Transverse colon (tissue), 4 donors: ENCODE data around the gene MRPS10. TPM values are rescaled to one million over a fixed set of nuclear protein-coding genes. Genes with fewer than 3 reads are reported as not detected.

Experiments used
- DNase-seq: peaks from one replicate; pipeline ENCODE4 v3.0.0-alpha.2; 2019
- H3K27ac ChIP-seq, 4 donors: fragments of 200-600 bp; sonication (generic); 2 replicates each; pipeline ENCODE4 v1.5.1; 2016 to 2018; ENCODE audit warnings: inconsistent platforms in 4 of 4
- H3K27me3 ChIP-seq: fragments of 200-600 bp; sonication (generic); 2 replicates; pipeline ENCODE4 v1.5.1; 2017; ENCODE audit warnings: inconsistent platforms
- H3K36me3 ChIP-seq, 4 donors: fragments of 200-600 bp; sonication (generic); 2 replicates each; pipeline ENCODE4 v1.5.1; 2017 to 2019; ENCODE audit warnings: inconsistent platforms in 4 of 4
- H3K4me1 ChIP-seq, 4 donors: fragments of 200-600 bp; sonication (generic); 2 replicates each; pipeline ENCODE4 v1.5.1; 2017 to 2020; ENCODE audit warnings: inconsistent platforms in 4 of 4
- H3K4me3 ChIP-seq, 4 donors: fragments of 200-600 bp; sonication (generic); 1 replicate in 1 of 4; 2 replicates in 3 of 4; pipeline versions ENCODE4 v1.5.1 to v1.6.1; 2017 to 2019; ENCODE audit warnings: inconsistent platforms in 4 of 4
- H3K9me3 ChIP-seq, 2 donors: fragments of 200-600 bp; sonication (generic); 2 replicates each; pipeline ENCODE4 v1.5.1; 2017 to 2019; ENCODE audit warnings: inconsistent platforms in 2 of 2
- EP300 ChIP-seq: sonication (generic); formaldehyde crosslinking; IDR thresholded peaks from one replicate; pipeline ENCODE4 v1.6.1; 2017; ENCODE audit warnings: antibody characterized with exemption, low read depth
- POLR2A ChIP-seq: fragments of 450-650 bp; IDR thresholded peaks from one replicate; pipeline ENCODE4 v1.6.1; 2016; ENCODE audit warnings: antibody characterized with exemption, mild to moderate bottlenecking, moderate library complexity
- POLR2AphosphoS5 ChIP-seq, 3 donors: sonication (generic); formaldehyde crosslinking; IDR thresholded peaks; one replicate each; pipeline ENCODE4 v1.6.1; 2016; ENCODE audit warnings: antibody characterized with exemption in 3 of 3
- WGBS, 2 donors: methylation state at CpG; one replicate each; pipeline ENCODE4 v1.1.5; 2018; ENCODE audit warnings: low coverage in 1 of 2; 5-methylcytosine and 5-hydroxymethylcytosine counted together
- in situ Hi-C, 4 donors: fragments of 200-750 bp; cut with MboI; loops; one replicate each; pipeline versions ENCODE4 v1.15.0 to v1.15.1; 2017; ENCODE audit warnings: low sequenced_read_pairs in 3 of 4, low pct_ligation_motif_present in 1 of 4, low pct_unique_long_range_greater_than_20kb in 1 of 4
- intact Hi-C: fragments of 100-400 bp; cut with DNase I; formaldehyde crosslinking; loops from one replicate; pipeline ENCODE4 v1.15.1; 2023; ENCODE audit warnings: low total_unique reads
- total RNA-seq, 4 donors: library from RNA; depleted of rRNA; stranded (reverse); fragments of >200 nt; gene quantifications; one replicate each; pipeline ENCODE4 v1.1.0, GENCODE V29; 2016
- TF ChIP-seq, protein P1 (sequence below), 5 experiments: fragments of 200-600 bp in 3 of 5; fragments of 450-650 bp in 2 of 5; sonication (generic) in 3 of 5; IDR thresholded peaks; 1 replicate in 2 of 5; 2 replicates in 3 of 5; pipeline ENCODE4 v1.5.1; 2016 to 2017; ENCODE audit warnings: antibody characterized with exemption in 5 of 5, inconsistent platforms in 3 of 5, mild to moderate bottlenecking in 2 of 5, moderate library complexity in 1 of 5

Gene MRPS10
- total RNA-seq, 4 donors from 2014 or later = 23.6 to 75.4 (median 24.6) TPM

DNA sequence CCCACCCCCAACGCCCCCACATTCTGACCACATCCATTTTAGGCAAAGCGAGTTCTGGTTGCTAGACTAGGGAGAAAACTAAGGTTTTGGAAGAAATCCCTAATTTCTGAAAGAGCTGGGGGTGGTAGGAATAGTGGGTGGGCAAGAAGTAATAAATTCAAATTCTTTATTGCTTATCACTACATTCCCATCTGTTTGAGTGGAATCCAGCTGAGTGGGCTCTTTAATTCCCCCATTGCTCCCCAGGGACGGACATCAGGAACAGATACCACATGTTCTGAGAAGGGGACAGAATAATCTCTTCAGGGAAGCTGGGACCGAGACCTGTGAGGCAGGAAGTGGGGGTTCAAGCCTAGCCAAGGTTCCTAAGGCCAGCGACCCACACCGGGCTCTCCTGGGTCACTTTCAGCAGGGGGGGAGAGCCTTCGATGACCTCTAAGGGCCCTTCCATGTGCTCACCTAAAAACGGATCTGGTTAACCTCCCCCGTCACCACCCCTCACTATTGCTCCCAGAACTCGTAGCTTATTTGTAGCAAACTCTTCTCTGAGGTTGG lies 42.3 kb upstream of the MRPS10 start:
- no peak overlapping the region for H3K4me3 ChIP-seq
- intact Hi-C loops = loop anchor here (5.0 kb wide), 1 partner anchor 272 kb away; no protein-coding TSS in a partner anchor
- DNase-seq = no peak

GRCh38 chr6:42259286-42259685 lies 41.6 kb upstream of the MRPS10 start:
- Histone ChIP-seq H3K9me3 (no peaks in the 10 kb centered on the region), H3K36me3 (peaks cover 0 to 4% (median 0%) of the 10 kb centered on the region in 4 donors), H3K27me3 (no peaks in the 10 kb centered on the region), H3K27ac (peak overlapping the region in 2 of 4 donors; percentile 55 to 57), H3K4me1 (peaks cover 0 to 17% (median 3%) of the 10 kb centered on the region in 4 donors), H3K4me3 (no peak overlapping the region)
- in situ Hi-C loops (loop anchor here (25.0 kb wide), 1 partner anchor 278 kb away; no protein-coding TSS in a partner anchor), intact Hi-C loops (no loop called here)
- TF ChIP-seq, protein P1, sequence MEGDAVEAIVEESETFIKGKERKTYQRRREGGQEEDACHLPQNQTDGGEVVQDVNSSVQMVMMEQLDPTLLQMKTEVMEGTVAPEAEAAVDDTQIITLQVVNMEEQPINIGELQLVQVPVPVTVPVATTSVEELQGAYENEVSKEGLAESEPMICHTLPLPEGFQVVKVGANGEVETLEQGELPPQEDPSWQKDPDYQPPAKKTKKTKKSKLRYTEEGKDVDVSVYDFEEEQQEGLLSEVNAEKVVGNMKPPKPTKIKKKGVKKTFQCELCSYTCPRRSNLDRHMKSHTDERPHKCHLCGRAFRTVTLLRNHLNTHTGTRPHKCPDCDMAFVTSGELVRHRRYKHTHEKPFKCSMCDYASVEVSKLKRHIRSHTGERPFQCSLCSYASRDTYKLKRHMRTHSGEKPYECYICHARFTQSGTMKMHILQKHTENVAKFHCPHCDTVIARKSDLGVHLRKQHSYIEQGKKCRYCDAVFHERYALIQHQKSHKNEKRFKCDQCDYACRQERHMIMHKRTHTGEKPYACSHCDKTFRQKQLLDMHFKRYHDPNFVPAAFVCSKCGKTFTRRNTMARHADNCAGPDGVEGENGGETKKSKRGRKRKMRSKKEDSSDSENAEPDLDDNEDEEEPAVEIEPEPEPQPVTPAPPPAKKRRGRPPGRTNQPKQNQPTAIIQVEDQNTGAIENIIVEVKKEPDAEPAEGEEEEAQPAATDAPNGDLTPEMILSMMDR (IDR thresholded peaks at IDR 0.05) = no peak
- no peak for DNase-seq
- WGBS, 2 donors = 60 to 93% methylated on average over 1 to 31 of the region's 31 CpGs

More for the DNA sequence above, 42.3 kb upstream of the MRPS10 start:
- WGBS, 2 donors = 77% methylated on average over 10 of the region's 10 CpGs; no CpG with 5 or more reads in 1 of the 2 donors
- H3K27me3 ChIP-seq = no peaks in the 10 kb centered on the region
- H3K27ac ChIP-seq = peak overlapping the region; percentile 28 to 57 (median 50)
- TF ChIP-seq EP300 = no peak
- in situ Hi-C loops = loop anchor here (25.0 kb wide), 1 partner anchor 277 kb away; no protein-coding TSS in a partner anchor
- H3K4me1 ChIP-seq = peaks cover 0 to 18% (median 3%) of the 10 kb centered on the region in 4 donors
- H3K36me3 ChIP-seq = no peaks in the 10 kb centered on the region
- H3K9me3 ChIP-seq = no peaks in the 10 kb centered on the region

DNA sequence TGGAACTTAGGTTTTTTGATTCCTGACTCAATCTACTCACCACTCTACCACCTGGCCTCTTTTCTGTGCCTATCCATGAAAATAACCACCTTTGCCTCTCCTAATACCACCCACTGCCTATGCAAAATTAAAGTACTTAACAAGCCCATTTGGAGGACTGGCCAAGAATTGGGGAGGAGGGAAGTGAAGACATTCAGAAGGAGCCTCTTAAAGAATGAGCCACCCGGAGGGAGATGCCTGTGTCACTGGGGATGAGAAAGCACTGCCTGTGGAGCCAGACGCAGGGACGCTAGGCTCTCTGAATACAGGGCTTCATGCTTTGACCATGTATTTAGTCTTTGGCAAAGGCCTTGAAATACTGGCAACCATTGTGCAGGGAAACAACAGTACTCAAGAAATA lies 40.0 kb upstream of the MRPS10 start:
- DNase-seq = no peak
- TF ChIP-seq, protein P1 (IDR thresholded peaks at IDR 0.05) = no peak
- Histone ChIP-seq H3K36me3 (peaks cover 0 to 7% (median 0%) of the 10 kb centered on the region in 4 donors), H3K4me1 (peaks cover 0 to 14% (median 3%) of the 10 kb centered on the region in 4 donors), H3K27me3 (no peaks in the 10 kb centered on the region), H3K27ac (no peak overlapping the region), H3K4me3 (no peak overlapping the region), H3K9me3 (no peaks in the 10 kb centered on the region)
- WGBS, 2 donors = 91 to 94% methylated on average over 2 to 3 of the region's 3 CpGs
- intact Hi-C loops (no loop called here), in situ Hi-C loops (loop anchor here (25.0 kb wide), 1 partner anchor 280 kb away; no protein-coding TSS in a partner anchor)

DNA sequence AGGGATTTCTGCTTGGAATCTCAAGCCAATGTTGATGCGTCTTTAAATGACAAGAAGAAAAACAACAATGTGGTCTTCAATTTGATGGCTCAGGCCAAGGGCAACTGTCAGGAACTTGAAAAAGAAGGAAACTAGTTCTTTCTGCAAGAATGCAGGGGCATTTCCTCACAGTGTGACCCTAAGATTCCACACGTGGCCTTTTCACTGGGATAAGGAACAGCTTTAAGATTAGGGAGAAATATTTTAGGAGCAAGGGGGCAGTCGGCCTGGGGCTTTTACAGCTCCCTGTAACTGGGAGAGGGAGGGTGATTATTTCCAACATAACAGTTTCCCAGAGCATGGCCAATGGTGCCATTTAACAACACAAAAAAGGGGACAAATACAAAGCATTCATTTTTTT lies 39.4 kb upstream of the MRPS10 start:
- intact Hi-C loops (no loop called here), in situ Hi-C loops (loop anchor here (25.0 kb wide), 1 partner anchor 280 kb away; no protein-coding TSS in a partner anchor)
- peaks cover 3 to 18% (median 8%) of the 10 kb centered on the region in 4 donors for H3K4me1 ChIP-seq
- no peak for TF ChIP-seq POLR2AphosphoS5 (IDR thresholded peaks at IDR 0.05)
- TF ChIP-seq EP300 = no peak
- no peak for TF ChIP-seq POLR2A
- TF ChIP-seq, protein P1 (IDR thresholded peaks at IDR 0.05) = no peak
- H3K36me3 ChIP-seq = peaks cover 0 to 7% (median 0%) of the 10 kb centered on the region in 4 donors
- H3K4me3 ChIP-seq = no peak overlapping the region
- no peak for DNase-seq
- no peaks in the 10 kb centered on the region for H3K9me3 ChIP-seq
- H3K27me3 ChIP-seq = no peaks in the 10 kb centered on the region
- no peak overlapping the region for H3K27ac ChIP-seq
- 79 to 86% methylated on average over 3 of the region's 3 CpGs for WGBS, 2 donors
